ENCODE data around the gene CA9.

The CA9 gene

DNA sequence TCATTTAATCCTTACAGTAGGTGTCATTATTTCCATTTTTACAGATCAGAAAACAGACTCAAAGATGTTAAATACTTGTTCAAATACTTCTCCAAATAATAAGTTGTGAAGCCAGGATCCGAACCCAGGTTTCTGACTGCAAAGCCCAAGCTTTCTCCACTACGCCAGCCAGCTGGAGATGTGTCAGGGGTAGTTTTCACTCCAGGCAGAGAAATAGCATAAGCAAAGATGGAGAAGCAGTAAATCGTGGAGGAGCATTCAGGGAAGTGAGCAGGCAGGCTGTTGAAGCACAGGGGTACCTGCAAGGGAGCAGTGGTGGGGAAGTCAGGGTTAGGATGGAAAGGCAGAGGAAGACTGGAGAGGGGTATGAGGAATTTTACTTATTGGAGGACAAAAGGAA lies 55.4 kb downstream of the CA9 start:
- Histone ChIP-seq H3K36me3 (ENCODE audit: insufficient read depth, low read length) (peaks cover 11% of the 10 kb centered on the region), H3K9ac (ENCODE audit: insufficient read length) (no peak overlapping the region), H3K27ac (no peak overlapping the region), H3K9me3 (ENCODE audit: low read depth, low read length) (no peaks in the 10 kb centered on the region), H3K4me3 (no peak overlapping the region)
- no peak for DNase-seq (ENCODE audit: low read depth, low spot score)
- TF ChIP-seq FOXP2 (optimal IDR thresholded peaks at IDR 0.05; ENCODE audit: control extremely low read depth, extremely low read length, insufficient read depth): no peak
- TF ChIP-seq POLR2AphosphoS5 (IDR thresholded peaks at IDR 0.05; ENCODE audit: borderline replicate concordance, low read depth, low read length): no peak
- TF ChIP-seq EZH2 (IDR thresholded peaks at IDR 0.05): no peak

- Histone ChIP-seq H3K4me3 (no peak overlapping the region), H3K36me3 (ENCODE audit: insufficient read depth, low read length) (peaks cover 6% of the 10 kb centered on the region; the same call in 1 of the 2 replicates), H3K9me3 (ENCODE audit: low read depth, low read length) (no peaks in the 10 kb centered on the region), H3K27ac (no peak overlapping the region), H3K9ac (ENCODE audit: insufficient read length) (no peak overlapping the region)
- TF ChIP-seq FOXP2 (optimal IDR thresholded peaks at IDR 0.05; ENCODE audit: control extremely low read depth, extremely low read length, insufficient read depth) (no peak), EZH2 (IDR thresholded peaks at IDR 0.05) (no peak), POLR2AphosphoS5 (IDR thresholded peaks at IDR 0.05; ENCODE audit: borderline replicate concordance, low read depth, low read length) (no peak)
- no peak for DNase-seq (ENCODE audit: low read depth, low spot score)
Measured at GRCh38 chr9:35729700-35730485, 56.2 kb downstream of the CA9 start.

DNA sequence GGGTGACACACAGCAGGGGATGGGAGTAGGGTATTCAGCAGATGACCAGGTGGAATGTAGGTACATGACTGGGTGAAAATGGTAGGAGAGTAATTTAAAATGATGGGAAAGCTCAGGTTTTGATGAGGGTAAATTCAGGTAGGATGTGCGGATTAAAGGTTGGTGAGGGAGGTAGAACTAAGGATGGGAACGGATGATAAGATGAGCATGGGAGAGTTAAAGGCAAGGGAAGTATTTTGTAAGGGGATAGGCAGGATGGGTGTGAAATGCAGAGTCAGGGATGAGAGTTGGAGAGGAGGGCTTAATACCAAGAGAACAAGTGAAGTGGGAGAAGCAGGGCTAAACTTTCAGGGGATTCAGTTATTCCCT lies 56.7 kb downstream of the CA9 start:
- no peak overlapping the region for H3K27ac ChIP-seq
- no peak overlapping the region for H3K9ac ChIP-seq (ENCODE audit: insufficient read length)
- no peak for TF ChIP-seq POLR2AphosphoS5 (IDR thresholded peaks at IDR 0.05; ENCODE audit: borderline replicate concordance, low read depth, low read length)
- no peak for TF ChIP-seq FOXP2 (optimal IDR thresholded peaks at IDR 0.05; ENCODE audit: control extremely low read depth, extremely low read length, insufficient read depth)
- no peak for TF ChIP-seq EZH2 (IDR thresholded peaks at IDR 0.05)
- peak overlapping the region; percentile 95 for H3K4me3 ChIP-seq
- H3K36me3 ChIP-seq (ENCODE audit: insufficient read depth, low read length): peaks cover 7% of the 10 kb centered on the region; the same call in 1 of the 2 replicates
- H3K9me3 ChIP-seq (ENCODE audit: low read depth, low read length): no peaks in the 10 kb centered on the region
- no peak for DNase-seq (ENCODE audit: low read depth, low spot score)
